ENCODE results near the gene BRSK1.
A peak's percentile ranks its signal among the peaks of the same experiment; 100 is the strongest.

The BRSK1 gene

DNA sequence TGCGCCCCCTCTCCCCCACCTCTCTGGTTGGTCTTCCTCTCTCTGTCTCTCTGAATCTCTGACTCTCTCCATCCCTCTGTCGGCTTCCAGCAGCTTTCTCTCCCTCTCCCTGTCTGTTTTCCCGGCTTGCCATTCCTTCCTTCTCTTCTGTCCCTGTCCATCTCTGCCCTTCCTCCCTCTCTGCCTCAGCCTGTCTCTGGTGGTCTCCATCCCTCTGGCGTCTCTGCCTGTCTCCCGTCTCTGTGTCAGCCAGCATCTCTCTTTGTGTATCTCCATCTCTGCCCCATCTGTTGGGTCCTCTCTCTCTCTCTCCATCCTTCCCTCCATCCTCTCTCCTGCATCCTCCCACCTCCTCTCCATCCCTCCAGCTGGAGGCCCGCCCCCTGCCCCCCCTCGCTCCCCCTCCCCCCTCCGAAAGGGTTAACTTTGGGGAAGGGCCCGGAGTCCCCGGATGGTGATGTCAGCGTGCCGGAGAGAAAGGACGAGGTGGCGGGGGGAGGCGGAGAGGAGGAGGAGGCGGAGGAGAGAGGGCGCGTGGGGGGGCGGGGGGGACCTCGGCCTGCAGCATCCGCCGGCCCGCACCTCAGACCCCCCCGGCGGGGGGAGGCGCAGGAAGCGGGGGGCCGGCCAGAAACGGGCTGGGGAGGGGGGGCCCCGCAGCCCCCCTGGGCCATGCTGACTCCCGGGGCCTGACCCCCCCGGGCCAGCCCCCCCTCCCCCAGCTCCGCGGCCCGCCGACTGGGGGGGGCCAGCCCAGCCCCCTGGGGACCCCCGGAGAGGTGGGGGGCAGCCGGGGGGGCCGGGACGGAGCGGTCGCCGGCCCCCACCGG, at the start of gene BRSK1:
Gene BRSK1, plus strand, starts transcription at position 450 of the 830 bp plus-strand sequence. CDS start 446 bp downstream, outside the sequence.
- peak; percentile 77 for DNase-seq

DNA sequence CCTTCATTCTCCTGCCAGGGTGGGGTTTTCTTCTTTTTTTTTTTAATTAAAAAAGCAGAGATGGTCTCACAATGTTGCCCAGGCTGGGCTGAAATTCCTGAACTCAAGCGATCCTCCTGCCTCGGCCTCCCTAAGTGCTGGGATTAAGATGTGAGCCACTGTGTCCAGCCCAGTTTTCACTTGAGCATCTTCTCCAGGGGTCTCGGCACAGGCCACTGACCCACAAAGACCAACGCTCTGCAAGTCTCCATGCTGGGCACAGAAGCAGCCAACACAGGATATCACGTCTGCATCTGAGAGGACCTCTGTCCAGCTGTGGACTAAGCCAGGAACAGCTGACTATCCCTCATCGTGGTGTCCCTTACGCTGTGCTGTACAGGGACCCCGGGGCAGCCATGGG, 45.8 kb upstream of the BRSK1 start:
- DNase-seq = no peak

DNA sequence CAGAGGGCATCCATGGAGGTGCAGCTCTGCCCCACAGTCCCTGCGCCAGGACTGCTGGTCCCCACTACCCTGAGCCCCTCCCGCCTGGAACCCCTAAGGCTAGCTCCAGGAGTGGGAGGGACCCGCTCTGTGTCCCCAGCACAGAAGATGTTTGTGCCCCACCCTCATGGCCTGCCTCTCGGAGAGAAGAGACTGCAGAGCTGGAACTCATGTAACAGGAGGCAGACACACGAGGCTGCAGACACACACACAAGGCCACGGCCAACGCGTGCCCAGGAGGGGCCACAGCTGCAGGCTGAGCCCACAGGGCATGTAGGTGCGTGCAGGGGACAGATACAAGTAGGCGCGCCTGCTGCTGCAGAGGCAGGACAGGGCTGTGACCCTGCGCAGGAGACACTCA, 44.8 kb upstream of the BRSK1 start:
- DNase-seq = no peak

DNA sequence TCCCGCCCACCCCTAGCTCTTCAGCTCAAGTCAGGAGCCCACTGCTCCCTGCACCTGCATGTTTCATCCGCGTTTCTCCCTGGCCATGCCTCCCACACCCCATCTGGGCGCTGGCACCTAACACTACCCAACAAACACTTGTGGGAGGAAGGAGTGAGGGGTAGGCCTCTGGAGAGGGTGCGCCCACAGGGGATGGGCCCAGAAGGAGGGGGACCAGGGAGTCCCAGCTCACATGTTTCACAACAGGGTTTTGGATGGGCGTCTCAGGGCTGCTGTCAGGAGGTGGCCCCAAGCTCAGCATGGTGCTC, 43.1 kb upstream of the BRSK1 start:
- no peak for DNase-seq

DNA sequence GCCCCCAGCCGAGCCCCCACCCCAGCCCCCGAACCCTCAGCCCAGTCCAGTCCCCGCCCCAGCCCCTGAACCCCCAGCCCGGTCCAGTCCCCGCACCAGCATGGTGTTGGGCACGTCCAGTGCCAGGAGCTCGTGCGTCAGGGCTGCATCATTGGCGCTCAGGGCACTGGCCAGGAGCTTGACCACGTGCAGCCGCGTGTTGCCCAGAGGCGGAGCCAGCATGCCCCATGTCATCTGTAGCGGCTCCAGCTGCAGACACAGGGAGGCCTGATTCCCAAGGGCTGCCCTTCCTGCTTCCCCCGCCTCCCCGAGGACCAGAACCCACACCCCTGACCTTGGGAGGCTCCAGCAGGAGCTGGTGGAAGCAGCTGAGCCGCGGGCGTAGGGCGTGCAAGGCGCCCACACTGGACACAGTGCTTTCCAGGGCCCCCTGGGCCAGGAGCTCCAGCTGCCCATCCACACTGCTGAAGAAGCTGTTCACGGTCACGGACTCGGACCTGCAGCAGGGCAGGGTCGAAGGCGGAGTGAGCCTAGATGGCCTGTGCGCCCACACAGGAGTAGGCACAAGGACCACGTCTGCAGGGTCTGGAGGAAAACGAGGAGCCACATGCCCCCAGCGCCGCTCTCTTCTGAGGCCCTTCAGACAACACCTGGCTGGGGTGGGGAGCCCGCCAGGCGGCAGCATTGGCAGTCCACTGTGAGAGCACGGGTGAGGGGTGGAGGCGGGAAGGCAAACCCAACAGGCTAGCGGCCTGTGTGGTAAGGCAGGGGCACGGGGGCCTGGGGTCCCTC, 42.5 kb upstream of the BRSK1 start:
- no peak for DNase-seq

DNA sequence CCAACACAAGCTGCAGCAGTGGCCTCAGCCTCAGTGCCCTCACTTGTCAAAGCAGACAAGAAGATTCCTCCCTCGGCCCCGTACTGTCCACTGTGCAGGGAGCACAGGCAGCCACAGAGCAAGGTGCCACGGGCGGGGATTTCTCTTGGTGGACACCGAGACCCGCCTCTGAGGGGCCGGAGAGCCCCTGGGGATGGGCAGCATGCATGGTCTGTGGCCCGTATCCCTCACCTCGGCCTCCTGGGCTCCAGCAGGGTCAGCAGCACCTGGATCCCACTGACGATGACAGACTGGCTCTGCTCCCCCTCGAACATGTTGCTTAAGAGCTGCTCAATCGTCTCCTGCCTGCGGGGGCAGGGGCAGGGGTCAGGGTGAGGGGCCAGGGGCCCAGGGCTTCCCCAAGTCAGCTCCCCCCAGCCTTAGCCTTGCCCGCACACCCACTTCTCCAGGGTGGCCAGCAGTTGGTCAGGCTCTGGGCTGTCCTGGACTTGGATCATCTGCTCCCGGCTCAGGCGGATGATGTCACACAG, 41.8 kb upstream of the BRSK1 start:
- no peak for DNase-seq

DNA sequence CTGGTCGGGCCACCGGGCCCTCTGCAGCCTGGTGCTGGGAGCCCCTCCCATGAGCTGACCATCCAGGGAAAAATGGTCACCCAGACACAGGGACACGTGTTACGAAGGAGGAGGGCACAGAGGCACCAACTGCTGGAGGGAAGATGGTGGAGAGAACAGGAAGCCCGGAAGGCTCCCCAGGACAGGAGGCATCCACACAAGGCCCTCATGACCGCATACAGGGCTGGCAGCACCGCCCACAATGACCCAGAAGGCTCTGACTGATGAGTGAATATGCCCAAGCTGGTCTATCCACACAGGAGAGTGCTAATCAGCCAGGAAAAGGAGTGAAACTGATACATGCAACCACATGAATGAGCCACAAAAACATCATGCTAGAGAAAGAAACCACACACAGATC, 41.3 kb upstream of the BRSK1 start:
- DNase-seq = no peak

DNA sequence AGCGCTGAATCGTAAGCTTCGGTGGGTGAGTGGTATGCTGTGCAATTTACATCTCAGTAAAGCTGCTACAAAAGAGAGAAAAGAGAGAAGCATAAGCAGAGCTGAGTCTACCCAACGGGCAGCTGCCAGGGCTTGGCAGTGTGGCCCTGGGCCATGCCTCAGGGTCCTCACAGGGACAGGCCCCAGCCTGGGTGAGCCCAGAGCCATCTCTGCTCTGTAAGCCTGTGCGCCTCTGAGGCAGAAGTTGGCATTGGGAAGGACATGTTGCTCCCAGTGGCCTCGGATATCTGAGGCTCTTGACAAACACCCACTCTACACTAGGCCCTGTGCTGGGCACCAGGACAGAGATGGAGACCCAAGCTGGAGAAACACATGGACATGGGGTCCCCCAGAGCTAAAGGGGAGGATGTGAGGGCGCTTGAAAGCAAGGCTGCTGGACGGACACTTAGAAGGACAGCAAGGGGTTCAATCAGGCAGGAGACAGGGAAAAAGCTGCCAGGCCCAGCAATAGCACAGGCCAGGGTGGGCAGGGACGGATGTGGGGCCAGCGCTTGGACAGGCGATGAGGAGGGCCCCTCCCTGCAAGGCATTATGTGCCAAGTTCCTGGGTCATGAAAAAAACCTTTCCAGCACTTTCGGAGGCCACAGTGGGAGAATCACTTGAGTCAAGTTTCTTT, 39.7 kb upstream of the BRSK1 start:
- no peak for DNase-seq

DNA sequence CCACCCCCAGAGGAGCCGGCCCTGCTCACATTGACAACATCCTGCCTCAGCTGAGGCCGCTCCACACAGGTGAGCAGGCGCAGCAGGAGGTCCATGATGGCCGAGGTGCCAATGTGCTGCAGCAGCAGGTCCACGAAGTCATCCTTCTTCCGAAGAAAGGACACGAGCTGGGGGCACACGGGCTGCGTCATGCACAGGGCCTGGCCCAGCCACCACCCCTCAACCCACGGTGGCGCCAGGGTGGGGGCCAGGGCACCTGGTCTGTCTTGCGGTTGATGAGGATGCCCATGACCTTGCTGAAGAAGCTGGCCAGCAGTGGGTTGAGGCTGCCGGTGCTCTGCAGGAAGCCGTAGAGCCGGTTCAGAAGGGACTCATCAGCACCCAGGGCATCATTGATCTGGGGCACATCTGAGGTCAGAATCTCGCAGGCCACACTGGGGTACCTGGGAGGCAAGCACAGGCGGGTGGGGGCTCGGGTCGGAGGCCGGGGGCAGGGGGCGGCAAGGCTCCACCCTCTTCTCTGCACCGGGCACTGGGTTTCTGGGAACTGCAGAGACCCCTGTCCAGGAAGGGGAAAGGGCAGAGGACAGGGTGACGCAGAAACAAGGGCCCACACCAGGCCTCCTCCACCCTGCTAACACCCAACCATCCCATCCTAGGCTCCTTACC, 38.4 kb upstream of the BRSK1 start:
- DNase-seq = no peak

DNA sequence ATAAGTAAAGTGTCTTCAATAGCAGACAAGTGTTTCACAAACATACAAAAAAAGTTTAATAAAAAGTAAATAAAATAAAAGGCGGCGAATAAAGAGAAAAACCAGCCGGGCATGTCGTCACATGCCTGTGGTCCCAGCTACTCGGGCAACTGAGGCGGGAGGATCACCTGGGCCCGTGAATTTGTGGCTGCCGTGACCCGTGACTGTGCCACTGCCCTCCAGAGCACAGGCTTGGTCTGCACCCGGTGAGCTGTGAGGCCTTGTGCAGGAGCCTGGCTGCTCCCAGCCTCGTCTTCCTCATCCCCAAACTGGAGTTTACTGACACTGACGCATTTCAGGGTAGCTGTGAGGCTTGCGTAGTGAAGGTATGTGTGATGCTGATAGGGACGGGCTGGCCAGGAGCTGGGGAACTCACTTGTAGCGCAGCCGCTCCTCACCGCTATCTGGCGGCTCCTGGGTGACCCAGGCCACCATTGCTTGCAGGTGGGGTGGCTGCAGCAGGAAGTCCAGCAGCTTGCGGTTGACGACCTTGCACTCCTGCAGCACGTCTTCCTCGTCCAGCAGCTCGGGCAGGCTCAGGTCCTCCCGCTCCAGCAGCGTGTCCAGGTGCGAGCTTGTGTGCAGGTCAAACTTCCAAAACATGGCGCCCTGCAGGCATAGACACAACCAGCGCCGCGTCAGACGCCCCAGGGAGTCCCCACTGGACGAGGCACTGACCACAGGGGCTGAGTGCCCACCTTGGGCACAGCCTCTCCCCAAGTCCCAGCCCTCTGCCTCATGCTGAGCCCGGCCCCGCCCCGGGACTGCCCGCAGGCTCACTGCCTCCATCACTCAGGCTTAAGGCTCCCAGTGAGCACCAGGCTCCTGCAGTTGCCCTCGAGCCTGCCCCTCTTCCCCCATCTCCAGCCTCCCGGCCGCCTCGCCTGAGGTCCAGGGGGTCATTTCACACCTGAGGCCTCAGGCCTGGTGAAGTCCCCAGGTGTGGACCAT, 37.0 kb upstream of the BRSK1 start:
- no peak for DNase-seq

DNA sequence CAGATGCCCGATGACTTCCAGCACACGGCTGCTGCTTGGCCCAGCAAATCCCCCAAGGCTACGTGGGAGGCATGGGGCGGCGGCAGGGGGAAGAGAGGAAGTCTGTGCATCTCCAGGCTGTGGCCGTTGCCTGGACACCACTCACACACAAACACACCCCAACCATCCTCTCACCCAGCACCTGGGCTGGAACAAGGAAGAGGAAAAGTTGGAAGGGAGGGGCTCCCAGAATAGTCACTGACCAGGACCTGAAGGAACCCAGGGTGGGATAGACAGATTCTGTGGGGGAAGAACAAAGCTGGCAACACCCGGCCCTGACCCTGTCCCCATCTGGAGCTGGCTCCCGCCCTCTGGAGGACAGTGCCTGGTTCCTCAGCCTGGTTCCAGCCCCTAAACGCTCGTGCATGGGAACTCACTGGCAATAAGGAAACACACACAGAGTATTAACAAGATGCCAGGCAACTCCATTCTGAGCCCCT, 36.1 kb upstream of the BRSK1 start:
- no peak for DNase-seq

DNA sequence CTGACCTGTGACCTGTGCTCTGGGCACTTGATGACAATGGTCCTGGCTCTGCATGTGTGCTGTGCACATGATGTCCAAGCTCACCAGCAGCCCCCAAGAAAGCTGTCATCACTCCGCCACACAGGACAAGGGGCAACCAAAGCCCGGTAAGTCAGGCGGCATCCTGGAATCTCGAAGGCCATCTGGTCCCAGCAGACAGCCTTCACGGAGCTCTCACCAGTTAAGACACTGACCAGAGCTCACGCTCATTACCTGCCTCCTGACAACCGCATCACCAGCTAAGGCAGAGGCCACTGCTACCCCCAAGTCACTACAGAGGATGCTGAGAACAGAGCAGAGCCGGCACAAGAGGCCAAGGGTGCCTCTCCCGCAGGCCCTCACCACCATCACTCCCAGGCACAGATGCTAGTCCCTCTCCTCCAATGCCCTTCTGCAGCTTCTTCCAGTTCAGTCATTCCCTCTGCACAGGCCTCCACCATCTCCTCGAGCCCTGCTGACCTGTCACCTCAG, 35.6 kb upstream of the BRSK1 start:
- DNase-seq = no peak

DNA sequence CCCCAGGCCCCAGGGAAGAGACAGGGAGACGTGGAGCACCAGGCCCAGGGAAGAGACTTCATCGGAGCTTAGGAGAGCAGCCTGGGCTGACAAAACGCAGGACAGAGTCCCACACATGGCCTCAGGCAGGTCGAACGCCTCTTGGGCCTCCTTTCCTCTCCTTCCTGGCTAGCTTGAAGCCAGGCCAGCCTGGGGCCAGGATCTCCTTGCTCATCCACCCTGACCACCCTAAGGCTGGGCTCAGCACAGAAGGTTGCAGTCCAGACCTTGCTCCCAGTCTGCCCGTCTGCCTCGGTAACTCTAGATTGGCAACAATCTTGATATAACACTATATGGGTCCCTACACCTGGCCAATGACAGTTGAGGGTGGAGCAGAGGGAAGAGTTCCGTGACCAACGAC, 35.1 kb upstream of the BRSK1 start:
- no peak for DNase-seq

DNA sequence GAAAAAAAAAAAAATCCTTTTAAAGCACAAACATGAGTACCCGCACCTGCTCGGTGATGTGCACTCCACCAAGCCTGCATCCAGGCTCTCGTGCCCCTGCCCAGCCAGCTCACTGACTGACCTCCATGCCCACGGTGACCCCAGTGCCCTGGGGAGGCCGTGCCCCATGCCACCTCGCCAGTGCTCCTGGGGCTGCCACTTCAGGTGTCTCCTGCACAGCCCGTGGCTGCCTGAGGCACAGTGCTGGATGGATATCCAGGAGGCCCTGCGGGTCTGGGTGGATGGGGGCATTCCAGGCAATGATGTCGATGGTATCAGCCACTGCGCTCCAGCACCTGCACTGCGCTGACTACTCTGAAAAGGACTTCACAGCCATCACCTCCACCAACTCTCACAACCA, 34.0 kb upstream of the BRSK1 start:
- no peak for DNase-seq

DNA sequence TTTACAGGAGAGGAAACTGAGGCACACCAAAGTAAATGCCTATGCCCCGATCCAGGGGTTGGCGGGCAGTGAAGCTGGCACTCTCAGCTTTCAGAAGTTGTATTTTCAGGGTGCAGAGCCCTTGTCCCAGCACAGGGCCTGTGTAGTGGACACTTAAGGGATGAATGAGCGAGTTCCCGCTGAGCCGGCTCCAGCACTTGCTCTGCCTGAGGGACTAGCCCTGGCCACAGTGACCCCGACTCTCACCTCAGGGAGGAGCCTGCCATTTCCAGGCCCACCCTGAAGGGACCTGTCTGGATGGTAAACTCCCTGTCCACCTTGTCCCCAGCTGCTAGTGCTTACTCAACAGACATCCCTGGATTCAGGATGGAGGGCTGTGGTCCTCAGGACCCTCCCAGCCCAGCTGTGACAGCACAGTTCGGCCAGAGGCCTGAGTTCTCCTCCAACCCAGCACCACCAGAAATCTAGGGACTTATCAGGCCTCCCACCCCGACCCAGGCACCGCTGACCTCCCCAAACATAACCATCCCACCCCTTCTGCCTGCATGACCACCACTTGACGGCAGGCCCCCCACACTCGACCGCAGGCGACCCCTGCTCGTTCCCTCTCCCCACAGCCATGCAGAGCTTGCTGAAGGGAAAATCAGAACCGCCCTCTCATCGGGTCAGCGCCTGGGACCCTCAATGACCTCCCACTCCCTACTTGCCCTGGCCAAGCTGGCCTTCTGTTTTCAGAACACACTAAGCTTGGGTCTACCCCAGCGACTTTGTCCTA, 33.3 kb upstream of the BRSK1 start:
- no peak for DNase-seq

DNA sequence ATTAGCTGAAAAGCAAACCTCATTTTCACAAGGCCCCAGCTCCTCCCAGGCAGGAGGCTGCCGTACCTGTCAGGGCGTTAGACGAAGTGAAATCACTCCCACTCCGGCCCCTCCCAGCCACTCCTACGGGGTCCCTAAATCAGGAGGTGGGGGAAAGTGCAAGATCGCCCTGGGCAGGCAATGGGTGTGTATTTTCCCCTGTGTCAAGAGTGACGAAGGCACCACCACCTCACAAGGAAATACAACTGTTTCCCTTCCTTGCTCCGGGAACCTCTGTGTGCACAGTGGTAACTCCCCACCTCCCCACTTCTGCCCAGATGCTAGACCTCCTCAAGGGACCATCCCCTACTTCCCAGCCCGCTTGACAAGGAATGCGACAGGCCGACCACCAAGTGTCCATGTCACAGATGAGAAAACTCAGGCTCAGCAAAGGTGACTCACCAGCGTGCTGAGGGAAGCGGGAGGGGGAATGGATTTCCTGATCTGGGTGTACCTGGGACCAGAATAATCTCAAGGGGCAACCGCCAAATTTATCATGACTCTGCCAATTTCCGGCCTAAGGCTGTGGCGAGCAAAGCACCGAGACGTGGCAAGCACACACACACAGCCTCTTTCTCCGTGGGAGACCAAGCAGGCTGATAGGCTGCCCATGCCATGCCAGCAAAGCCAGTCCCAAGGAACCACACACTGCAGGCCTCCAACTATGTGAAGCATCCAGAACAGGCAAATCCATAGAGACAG, 32.3 kb upstream of the BRSK1 start:
- DNase-seq = no peak

DNA sequence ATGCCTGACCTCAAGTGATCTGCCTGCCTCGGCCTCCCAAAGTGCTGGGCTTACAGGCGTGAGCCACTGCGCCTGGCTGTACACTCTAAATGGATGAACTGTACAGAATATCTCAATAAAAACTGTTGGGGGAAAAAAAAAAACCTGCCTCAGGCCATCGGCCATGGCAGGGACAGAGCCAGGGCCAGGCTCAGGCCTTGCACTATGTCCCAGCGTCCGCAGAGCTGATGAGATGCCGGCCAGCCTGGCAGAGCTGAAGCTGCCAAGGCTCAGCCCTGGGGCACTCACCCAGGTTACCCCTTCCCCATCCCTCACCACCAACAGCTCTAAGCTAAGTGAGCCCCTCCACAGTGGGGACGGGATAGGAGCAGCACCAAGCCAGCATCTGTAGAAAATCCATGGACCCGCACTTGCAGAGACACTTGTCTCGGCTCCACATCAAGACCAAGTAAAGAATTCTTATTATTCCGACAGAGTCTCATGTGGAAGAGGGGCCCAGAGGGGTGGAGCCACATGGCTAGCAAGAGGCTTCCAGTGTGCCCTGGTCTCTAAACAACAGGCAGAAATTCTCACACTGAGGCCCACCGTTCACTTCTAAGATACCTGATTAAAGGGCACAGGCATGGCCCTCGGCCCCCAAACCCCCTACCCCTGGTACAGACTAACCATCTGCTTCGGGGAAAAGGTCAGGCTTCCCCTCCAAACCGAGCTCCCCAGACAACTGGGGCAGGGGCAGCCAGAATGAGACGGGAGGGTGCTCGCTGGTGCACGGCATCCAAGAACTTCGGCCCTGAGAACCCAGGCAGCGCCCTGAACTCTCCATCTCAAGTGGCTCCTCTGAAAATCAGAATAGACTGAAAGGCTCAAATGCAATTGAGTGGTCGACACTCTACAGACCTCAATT, 30.8 kb upstream of the BRSK1 start:
- no peak for DNase-seq

DNA sequence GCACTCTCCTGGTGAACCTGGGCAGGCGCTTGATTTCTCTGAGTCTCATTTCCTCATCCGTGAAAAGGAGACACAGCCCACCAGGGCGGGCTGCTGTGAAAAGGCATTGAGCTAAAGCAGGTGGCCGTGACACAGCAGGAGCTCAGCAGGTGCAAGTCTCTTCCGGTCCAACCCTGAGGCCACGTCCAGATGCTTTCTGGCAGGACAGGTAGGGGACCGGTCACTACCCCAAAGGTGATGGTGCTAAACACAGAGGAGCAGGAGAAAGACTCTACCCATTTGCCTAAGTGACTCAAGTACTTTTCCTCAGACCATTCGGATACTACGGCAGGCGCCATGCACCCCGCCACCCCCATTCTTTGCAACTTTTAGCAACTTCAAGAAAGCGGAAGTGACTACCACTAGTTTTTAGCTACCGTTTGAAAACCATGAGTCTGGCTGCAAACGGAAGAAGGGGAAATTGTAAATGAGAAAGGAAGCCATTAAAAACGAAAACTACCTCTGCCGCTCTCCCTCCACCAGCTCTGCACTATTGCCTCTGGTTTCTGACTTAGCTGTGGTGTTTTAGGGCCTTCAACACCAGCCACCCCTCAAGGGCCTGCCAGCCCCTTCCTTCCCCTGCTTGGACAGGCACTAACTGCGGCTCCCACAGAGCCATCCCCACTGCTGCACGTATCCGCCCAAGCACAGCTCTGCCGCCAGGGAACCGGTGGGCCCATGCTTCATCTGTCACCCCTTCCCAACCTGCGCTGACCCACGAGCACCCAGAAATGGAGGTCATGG, 29.8 kb upstream of the BRSK1 start:
- no peak for DNase-seq
